Kidney epithelial cell (primary cell): Measurements from ENCODE around the gene FNDC3A. TPM values are rescaled to one million over a fixed set of nuclear protein-coding genes. Genes with fewer than 3 reads are reported as not detected.
"Not testable (repeated sequence)": the region's sequence is repeated elsewhere in the genome, so short reads cannot be mapped to it uniquely, and the experiment has no call there.

ENCODE experiments used
- DNase-seq: peaks from one replicate; pipeline ENCODE4 v3.0.0-alpha.2; 2010; ENCODE audit warnings: low read depth
- H3K27me3 ChIP-seq: 2 replicates; pipeline ENCODE4 v1.6.0; 2011; ENCODE audit warnings: low read length; ENCODE audit not compliant: control insufficient read depth, insufficient read depth
- H3K36me3 ChIP-seq: 2 replicates; pipeline ENCODE4 v1.5.1; 2011; ENCODE audit warnings: low read length; ENCODE audit not compliant: control insufficient read depth, insufficient read depth
- H3K4me3 ChIP-seq: 2 replicates; pipeline ENCODE4 v1.5.1; 2011; ENCODE audit warnings: low read depth, mild to moderate bottlenecking, control low read depth, low read length
- total RNA-seq: library from RNA; depleted of rRNA; stranded (reverse); fragments of >200 nt; gene quantifications from 2 replicates; pipeline ENCODE4 v1.2.3, GENCODE V29; 2015
- TF ChIP-seq, protein P1 (sequence below): IDR thresholded peaks from 2 replicates; pipeline ENCODE4 v1.5.1; 2011; ENCODE audit warnings: mild to moderate bottlenecking, moderate library complexity, low read length, control low read depth, inconsistent platforms; ENCODE audit not compliant: insufficient read depth, poor library complexity, severe bottlenecking

FNDC3A gene
- total RNA-seq, 1 donor from 2014 or later, result 63.6 TPM

DNA sequence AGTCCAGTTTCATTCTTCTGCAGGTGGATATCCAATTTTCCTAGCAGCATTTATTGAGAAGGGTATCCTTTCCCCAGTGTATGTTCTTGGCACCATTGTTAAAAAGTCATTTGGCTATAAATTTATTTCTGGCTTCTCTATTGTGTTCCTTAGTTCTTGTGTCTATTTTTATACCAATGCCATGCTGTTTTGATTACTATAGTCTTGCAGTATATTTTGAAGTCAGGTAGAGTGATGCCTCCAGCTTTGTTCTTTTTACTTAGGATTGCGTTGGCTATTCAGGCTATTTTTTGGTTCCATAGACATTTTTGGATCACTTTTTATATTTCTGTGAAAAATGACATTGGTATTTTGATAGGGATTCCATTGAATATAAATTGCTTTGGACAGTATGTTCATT, 172.7 kb downstream of the FNDC3A start:
- DNase-seq, result no peak
- no peaks in the 10 kb centered on the region for H3K27me3 ChIP-seq
- TF ChIP-seq, protein P1, sequence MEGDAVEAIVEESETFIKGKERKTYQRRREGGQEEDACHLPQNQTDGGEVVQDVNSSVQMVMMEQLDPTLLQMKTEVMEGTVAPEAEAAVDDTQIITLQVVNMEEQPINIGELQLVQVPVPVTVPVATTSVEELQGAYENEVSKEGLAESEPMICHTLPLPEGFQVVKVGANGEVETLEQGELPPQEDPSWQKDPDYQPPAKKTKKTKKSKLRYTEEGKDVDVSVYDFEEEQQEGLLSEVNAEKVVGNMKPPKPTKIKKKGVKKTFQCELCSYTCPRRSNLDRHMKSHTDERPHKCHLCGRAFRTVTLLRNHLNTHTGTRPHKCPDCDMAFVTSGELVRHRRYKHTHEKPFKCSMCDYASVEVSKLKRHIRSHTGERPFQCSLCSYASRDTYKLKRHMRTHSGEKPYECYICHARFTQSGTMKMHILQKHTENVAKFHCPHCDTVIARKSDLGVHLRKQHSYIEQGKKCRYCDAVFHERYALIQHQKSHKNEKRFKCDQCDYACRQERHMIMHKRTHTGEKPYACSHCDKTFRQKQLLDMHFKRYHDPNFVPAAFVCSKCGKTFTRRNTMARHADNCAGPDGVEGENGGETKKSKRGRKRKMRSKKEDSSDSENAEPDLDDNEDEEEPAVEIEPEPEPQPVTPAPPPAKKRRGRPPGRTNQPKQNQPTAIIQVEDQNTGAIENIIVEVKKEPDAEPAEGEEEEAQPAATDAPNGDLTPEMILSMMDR, result no peak
- H3K36me3 ChIP-seq, result no peaks in the 10 kb centered on the region
- no peak overlapping the region for H3K4me3 ChIP-seq

DNA sequence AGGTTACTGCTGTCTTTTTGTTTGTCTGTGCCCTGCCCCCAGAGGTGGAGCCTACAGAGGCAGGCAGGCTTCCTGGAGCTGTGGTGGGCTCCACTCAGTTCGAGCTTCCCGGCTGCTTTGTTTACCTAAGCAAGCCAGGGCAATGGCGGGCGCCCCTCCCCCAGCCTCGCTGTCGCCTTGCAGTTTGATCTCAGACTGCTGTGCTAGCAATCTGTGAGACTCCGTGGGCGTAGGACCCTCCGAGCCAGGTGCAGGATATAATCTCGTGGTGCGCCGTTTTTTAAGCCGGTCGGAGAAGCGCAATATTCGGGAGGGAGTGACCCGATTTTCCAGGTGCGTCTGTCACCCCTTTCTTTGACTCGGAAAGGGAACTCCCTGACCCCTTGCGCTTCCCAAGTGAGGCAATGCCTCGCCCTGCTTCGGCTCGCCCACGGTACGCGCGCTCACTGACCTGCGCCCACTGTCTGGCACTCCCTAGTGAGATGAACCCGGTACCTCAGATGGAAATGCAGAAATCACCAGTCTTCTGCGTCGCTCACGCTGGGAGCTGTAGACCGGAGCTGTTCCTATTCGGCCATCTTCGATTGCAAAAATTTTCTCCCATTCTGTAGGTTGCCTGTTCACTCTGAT, 182.4 kb downstream of the FNDC3A start:
- DNase-seq, result not testable (repeated sequence)

DNA sequence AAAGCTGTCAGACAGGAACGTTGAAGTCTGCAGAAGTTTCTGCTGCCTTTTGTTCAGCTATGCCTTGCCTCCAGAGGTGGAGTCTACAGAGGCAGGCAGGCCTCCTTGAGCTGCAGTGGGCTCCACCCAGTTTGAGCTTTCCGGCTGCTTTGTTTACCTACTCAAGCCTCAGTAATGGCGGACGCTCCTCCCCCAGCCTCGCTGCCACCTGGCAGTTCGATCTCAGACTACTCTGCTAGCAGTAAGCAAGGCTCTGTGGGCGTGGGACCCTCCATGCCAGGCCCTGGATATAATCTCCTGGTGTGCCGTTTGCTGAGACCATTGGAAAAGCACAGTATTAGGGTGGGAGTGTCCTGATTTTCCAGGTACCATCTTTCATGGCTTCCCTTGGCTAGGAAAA, 187.4 kb downstream of the FNDC3A start:
- not testable (repeated sequence) for DNase-seq, H3K36me3 ChIP-seq, H3K27me3 ChIP-seq, H3K4me3 ChIP-seq

More for the DNA sequence above, 182.4 kb downstream of the FNDC3A start:
- not testable (repeated sequence) for H3K4me3 ChIP-seq, H3K36me3 ChIP-seq, H3K27me3 ChIP-seq

DNA sequence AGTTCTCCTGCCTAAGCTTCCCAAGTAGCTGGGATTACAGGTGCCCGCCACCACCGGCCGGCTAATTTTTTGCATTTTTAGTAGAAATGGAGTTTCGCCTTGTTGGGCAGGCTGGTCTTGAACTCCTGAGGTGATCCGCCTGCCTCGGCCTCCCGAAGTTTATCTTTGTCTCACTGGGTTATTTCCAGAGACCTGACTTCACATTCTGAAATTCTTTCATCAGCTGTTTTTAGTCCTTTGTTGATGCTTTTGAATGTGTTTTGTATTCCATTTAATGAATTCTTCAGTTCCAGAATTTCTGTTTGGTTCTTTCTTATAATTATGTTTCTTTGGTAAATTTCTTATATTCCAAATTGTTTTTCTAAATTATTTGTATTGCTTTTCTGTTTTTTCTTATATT, 189.0 kb downstream of the FNDC3A start:
- no peak for DNase-seq
- TF ChIP-seq, protein P1, result no peak
- Histone ChIP-seq H3K27me3 (no peaks in the 10 kb centered on the region), H3K36me3 (no peaks in the 10 kb centered on the region), H3K4me3 (no peak overlapping the region)

DNA sequence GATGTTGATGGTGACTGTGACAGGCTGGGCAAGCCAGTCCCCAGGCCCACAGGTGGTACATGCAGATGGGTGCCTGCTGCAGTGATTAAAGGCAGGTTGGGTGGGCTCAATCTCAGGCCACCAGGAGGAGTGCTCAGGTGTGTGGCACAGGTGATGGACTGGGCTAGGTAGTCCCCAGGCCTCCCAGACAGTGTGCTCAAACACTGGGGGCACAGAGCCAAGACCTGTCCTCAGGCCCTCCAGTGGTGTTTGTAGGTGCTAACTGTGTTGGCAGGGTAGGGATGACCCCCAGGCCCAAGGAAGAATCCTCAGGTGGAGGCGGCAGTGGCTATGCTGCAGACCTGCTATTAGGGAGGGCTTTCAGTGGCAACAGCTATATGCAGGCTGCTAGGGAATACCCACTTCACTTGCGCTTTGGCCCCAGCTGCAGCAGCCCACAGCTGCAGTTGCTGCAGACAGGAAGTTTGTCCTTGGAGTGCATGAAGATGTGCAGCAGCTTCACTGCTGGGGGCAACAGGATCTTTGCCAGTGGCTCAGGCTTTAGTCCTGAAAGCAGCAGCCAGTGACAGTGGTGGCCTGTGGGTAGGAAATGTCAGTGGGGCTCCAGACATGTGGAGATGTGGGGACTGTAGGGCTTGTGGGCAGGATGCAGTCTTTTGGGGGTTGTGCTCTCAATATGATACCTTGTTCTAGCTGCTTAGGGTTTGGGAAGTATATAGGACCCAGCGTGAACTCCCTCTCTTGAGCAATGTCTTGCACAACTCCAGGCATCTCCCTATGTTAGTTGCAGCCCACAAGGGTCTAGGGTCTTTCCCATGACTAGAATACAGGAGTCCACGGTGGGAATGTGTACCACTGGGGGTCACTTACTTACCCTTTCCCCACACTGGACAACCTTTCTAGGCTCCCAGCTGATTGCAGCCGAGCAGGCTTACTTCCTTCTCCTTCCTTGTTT, 190.4 kb downstream of the FNDC3A start:
- TF ChIP-seq, protein P1, result no peak
- no peaks in the 10 kb centered on the region for H3K36me3 ChIP-seq
- no peaks in the 10 kb centered on the region for H3K27me3 ChIP-seq
- no peak overlapping the region for H3K4me3 ChIP-seq
- DNase-seq, result no peak

DNA sequence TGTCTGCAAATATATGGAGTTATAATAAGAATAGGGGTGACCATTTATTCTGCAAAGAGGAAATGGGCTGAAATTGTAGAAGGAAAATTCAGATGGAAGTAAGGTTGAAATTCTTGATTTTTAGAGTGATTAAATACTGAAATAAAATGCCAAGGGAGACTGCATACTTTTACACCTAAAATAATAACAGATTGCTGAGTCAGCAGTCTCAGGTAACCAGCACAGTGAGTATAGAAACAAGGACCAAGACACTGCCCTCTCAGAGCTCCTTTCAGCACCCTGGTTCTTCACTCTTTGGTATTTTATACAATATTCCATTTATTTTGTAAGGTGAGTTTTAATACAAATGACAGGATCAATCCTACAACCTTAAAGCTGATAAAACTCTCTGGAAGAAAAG, 195.6 kb downstream of the FNDC3A start:
- Histone ChIP-seq H3K36me3 (no peaks in the 10 kb centered on the region), H3K4me3 (no peak overlapping the region), H3K27me3 (no peaks in the 10 kb centered on the region)
- DNase-seq, result no peak
- TF ChIP-seq, protein P1, result no peak
